GM21786 (cell line): ENCODE data around the gene POLR3H.

Source experiments
- ATAC-seq: cut with Tn5 transposase; IDR thresholded peaks from one replicate; pipeline ENCODE4 v1.9.1; 2021; ENCODE audit not compliant: unreplicated experiment

POLR3H gene

GRCh38 chr22:41539146-41540005, 4.9 kb downstream of the POLR3H start:
- no peak for ATAC-seq

GRCh38 chr22:41538583-41538982, 5.7 kb downstream of the POLR3H start:
- no peak for ATAC-seq

GRCh38 chr22:41537203-41537602, 7.1 kb downstream of the POLR3H start:
- no peak for ATAC-seq

- ATAC-seq = no peak
These were observed 9.0 kb downstream of the POLR3H start for GRCh38 chr22:41535244-41535643.

- no peak for ATAC-seq
These were observed 10.1 kb downstream of the POLR3H start for GRCh38 chr22:41534219-41534618.

- ATAC-seq = no peak
These were observed 11.1 kb downstream of the POLR3H start for GRCh38 chr22:41532908-41533825.

GRCh38 chr22:41531715-41532477, 12.4 kb downstream of the POLR3H start:
- ATAC-seq = no peak

- no peak for ATAC-seq
These were observed 13.2 kb downstream of the POLR3H start for GRCh38 chr22:41530890-41531714.

- ATAC-seq = no peak
These were observed 15.2 kb downstream of the POLR3H start for GRCh38 chr22:41528938-41529561.

GRCh38 chr22:41528132-41528766, 16.0 kb downstream of the POLR3H start:
- no peak for ATAC-seq

GRCh38 chr22:41526830-41527799, 17.2 kb downstream of the POLR3H start:
- no peak for ATAC-seq

GRCh38 chr22:41526226-41526829, 17.9 kb downstream of the POLR3H start:
- no peak for ATAC-seq

GRCh38 chr22:41525450-41526225, 18.6 kb downstream of the POLR3H start:
- no peak for ATAC-seq

GRCh38 chr22:41524809-41525449, 19.3 kb downstream of the POLR3H start:
- no peak for ATAC-seq

- no peak for ATAC-seq
These were observed 20.0 kb downstream of the POLR3H start for GRCh38 chr22:41524251-41524661.

GRCh38 chr22:41523464-41524221, 20.6 kb downstream of the POLR3H start:
- no peak for ATAC-seq
